Esophagus squamous epithelium (tissue), 4 donors: ENCODE data around the gene IER5L.

Experiments
- CTCF ChIP-seq, 6 experiments: fragments of 450-650 bp in 4 of 6; fragments of 200-600 bp in 2 of 6; sonication (generic) in 2 of 6; IDR thresholded peaks; one replicate each; pipeline ENCODE4 v1.5.1; 2016 to 2019; ENCODE audit warnings: antibody characterized with exemption in 6 of 6, mild to moderate bottlenecking in 4 of 6, moderate library complexity in 4 of 6
- POLR2A ChIP-seq, 4 donors: fragments of 450-650 bp; IDR thresholded peaks; one replicate each; pipeline ENCODE4 v1.6.1; 2017; ENCODE audit warnings: antibody characterized with exemption in 4 of 4, mild to moderate bottlenecking in 4 of 4, moderate library complexity in 3 of 4

- TF ChIP-seq CTCF (IDR thresholded peaks at IDR 0.05) (no peak), POLR2A (IDR thresholded peaks at IDR 0.05) (no peak)
These were observed 46.8 kb upstream of the IER5L start for GRCh38 chr9:129224618-129225489.
